Stimulated activated CD4-positive, alpha-beta T cell treated with anti-CD3 and anti-CD28 coated beads, Interleukin-1b, Interleukin-23, amount 100 ng/mL, for 4 hours (primary cell): ENCODE results near the gene SLC34A1.
"Not testable (repeated sequence)": the region's sequence is repeated elsewhere in the genome, so short reads cannot be mapped to it uniquely, and the experiment has no call there.

ENCODE experiments used
- DNase-seq, 2 donors: peaks; one replicate each; pipeline ENCODE4 v3.0.0-alpha.2; 2020; ENCODE audit warnings: low read depth in 2 of 2

The SLC34A1 gene

DNA sequence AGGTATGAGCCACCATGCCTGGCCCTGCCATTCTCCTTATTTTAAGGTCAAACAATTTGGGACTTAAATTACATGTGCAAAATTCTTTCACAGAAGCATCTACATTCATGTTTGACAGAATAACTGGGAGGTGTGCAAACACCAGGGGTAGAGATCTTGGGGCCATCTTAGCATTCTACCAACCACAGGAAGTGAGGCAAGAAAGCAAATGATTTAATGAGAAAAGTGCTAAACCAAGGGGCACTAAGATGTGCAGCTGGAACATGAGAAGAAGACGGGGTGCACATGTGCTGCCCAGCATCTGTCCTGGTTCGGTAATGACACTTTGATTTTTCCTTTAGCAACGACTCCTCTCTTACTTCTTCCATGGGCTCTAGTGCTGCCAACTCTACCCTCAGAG, 26.3 kb downstream of the SLC34A1 start:
- DNase-seq: no peak

DNA sequence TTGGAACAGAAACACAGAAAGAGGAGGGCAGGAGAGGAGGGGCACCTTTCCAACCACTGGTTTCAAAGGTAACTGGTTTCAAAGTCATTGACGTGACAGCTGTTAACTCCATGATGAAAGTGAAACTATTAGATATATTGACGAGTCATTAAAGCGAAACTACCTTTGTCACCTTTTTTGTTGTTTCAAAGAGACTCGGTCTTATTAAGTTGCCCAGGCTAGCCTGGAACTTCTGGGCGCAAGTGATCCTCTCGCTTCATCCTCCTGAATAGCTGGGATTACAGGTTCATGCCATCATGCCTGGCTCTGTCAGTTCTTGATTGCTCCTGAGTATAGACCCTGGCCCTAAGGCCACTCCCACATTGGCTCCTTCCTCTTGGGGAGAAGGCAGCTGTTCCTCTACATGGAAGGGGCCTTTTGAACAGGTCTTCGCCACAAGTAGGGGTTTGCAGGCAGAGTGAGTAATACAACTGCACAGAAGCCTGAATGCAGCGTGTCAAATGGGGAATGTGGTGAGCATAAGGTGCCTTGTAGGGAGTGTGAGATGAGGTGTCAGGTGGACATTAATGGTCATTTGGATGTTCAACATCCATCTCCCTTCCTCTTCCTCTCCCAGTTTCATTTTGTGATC, 28.5 kb downstream of the SLC34A1 start:
- no peak for DNase-seq

DNA sequence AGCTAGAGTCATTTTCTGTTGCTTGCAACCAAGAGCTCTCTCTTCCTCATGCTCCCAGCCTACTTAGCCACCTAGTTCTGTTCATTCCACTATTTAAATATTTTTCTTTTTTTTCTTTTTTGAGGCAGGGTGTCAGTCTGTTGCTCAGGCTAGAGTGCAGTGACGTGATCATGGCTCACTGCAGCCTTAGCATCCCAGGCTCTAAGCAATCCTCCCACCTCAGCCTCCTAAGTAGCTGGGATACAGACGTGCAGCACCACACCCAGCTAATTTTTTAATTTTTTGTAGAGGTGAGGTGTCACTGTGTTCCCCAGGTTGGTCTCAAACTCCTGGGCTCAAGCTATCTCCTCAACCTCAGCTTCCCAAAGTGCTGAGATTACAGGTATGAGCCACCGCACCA, 30.2 kb downstream of the SLC34A1 start:
- no peak for DNase-seq

DNA sequence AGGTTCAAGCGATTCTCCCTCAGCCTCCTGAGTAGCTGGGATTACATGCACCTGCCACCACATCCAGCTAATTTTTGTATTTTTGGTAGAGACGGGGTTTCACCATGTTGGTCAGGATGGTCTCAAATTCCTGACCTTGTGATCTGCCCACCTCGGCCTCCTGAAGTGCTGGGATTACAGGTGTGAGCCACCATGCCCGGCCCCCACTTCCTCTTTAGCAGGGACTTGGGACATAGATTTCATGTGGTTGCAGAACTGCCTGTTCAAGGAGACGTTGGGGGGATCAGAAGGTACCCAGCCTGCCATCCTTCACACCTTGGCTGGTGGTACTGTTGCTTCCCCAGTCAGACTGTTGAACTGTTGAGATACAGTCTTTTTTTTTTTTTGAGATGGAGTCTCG, 32.8 kb downstream of the SLC34A1 start:
- not testable (repeated sequence) for DNase-seq

DNA sequence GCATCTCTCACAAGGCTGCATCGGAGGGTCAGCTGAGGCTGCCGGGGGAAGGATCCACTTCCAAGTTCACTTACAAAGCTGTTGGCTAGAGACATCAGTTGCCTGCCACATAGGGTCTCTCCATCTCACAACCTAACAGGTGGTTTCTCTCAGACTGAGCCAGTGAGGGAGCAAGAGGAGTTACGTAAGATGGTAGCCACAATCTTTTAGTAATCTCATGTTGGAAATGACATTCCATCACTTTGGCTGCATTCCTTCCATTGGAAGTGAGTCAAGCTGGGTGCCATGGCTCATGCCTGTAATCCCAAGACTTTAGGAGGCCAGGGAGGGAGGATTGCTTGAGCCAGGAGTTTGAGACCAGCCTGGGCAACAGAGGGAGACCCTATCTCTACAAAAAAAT, 34.8 kb downstream of the SLC34A1 start:
- no peak for DNase-seq

DNA sequence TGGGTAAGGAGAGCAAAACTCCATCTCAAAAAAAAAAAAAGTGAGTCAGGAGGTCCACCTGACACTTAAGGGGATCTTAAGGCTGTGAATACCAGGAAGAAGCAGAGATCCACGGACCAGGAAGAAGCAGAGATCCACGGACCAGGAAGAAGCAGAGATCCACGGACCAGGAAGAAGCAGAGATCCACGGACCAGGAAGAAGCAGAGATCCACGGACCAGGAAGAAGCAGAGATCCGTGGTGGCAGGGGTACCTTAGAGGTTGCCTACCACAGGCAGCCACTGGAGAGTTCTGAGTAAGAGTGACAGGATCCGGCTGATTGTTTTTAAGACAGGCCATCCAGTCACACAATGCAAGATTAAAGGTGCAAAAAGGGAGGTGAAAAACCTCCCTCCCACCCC, 36.2 kb downstream of the SLC34A1 start:
- not testable (repeated sequence) for DNase-seq

DNA sequence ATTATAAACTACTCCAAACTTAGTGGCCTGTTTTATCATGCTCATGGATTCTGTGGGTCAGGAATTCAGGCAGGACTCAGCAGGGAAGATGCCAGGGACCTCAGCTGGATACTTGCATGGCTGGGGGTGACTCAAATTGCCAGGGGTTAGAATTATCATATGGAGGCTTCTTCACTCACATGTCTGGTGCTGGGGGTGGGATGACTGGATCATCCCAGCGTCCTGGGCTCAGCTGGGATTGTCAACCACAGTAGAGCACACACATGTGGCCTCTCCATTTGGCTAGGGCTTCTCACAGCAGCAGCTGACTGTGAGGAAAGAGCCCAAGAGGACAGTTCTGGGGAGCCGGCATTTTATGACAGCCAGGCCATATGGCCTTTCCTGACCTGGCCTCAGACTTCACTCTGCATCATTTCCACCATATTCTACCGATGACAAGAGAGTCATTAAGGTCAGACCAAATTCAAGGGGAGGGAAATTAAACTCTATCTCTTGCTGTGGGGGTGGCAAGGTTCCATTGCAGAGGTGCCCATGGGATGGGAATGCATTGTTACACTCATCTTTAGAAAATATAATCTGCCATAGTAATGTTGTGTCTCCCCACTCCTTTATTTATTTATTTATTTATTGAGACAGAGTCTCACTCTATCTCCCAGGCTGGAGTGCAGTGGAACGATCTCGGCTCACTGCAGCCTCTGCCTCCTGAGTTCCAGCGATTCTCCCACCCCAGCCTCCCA, 37.0 kb downstream of the SLC34A1 start:
- no peak for DNase-seq

DNA sequence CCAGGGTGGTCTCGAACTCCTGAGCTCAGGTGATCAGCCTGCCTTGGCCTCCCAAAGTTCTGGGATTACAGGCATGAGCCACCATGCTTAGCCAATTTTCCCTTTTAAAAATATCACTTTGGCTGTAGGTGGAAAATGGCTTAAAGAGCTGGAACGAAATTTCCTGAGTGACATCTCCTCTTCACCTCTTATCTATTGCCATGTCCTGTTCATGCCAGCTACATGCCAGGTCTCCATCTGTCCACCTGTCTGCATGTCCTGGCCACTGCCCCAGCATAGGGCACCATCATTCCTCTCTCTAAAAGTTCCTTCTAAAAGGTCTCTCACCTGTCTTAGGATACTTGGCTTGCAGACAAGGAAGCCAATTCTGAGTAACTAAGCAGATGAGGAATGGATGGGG, 39.4 kb downstream of the SLC34A1 start:
- no peak for DNase-seq

DNA sequence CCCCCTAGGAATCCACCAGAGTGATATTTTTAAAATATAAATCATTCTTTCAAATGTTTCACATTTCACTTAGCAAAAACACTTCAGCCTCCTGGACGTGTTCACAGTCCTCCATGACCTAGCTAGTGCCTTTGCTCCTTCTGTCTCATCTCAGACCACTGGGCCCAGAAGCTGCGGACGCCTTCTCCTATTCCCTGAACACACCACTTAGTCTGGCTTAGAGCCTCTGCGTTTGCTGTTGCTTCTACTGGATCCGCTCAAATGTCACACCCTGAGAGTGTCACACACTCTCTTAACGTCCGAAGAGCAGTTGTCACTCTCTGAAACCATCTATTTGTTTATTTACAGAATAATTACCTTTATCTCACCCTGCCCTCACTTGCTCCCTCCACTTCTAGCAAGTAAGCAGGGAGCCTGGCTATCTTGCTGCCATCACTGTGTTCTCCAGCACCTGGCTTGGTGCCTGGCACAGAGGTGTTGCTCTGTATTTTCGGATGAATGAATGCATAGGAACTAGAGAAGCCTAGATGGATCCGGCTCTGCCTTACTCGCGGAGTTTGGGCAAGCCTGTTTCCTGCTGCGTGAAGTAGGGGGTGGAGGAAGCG, 41.1 kb downstream of the SLC34A1 start:
- no peak for DNase-seq

GRCh38 chr5:177425801-177426565, 41.7 kb downstream of the SLC34A1 start:
- DNase-seq: peak; percentile 97 to 99

- peak; percentile 42 to 67 for DNase-seq
These were observed 42.5 kb downstream of the SLC34A1 start, which contains the start of gene GRK6 for GRCh38 chr5:177426566-177427210. Gene GRK6 (plus strand): TSS chr5:177426676. CDS start chr5:177426846, 170 bp downstream.

GRCh38 chr5:177427211-177427822, 43.1 kb downstream of the SLC34A1 start:
- no peak for DNase-seq

- no peak for DNase-seq
These were observed 43.8 kb downstream of the SLC34A1 start for GRCh38 chr5:177427919-177428573.

GRCh38 chr5:177428574-177429217, 44.5 kb downstream of the SLC34A1 start:
- no peak for DNase-seq

DNA sequence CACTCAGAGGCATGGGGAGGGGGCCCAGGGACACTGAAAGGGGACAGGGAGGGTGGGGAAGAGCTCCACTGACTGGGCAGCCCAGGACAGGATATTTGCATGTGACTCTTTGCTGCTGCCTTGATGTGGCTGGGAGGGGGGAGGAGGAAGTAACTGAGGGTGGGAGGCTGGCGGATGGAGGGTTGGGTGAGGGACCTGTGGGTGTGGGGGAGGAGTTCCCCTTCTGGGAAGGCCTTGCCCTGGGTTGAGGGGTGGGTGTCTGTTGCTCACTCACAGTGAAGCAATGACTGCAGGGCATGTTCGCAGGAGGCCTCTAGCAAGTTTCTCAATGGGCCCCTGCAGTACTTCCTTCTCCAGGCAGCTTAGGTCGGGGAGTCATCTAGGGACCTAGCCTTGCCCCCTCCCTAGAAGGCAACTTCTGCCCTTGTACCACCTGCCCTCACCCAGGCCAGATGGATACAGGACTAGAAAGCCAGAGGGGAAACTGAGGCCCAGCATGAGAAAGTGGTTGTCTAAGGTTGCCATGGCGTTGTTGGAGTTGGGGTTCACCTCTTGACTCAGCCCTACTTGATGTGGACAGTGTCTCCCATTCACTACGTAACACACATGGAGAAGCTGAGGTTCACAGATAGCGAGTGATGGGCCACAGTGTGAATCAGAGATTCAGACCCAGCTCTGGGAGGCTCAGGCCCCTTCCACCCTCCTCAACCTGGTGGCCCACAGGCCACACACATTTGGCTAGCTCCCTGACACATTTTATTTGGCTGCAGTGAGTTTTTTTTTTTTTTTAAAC, 45.2 kb downstream of the SLC34A1 start:
- peak; percentile 73 to 86 for DNase-seq

DNA sequence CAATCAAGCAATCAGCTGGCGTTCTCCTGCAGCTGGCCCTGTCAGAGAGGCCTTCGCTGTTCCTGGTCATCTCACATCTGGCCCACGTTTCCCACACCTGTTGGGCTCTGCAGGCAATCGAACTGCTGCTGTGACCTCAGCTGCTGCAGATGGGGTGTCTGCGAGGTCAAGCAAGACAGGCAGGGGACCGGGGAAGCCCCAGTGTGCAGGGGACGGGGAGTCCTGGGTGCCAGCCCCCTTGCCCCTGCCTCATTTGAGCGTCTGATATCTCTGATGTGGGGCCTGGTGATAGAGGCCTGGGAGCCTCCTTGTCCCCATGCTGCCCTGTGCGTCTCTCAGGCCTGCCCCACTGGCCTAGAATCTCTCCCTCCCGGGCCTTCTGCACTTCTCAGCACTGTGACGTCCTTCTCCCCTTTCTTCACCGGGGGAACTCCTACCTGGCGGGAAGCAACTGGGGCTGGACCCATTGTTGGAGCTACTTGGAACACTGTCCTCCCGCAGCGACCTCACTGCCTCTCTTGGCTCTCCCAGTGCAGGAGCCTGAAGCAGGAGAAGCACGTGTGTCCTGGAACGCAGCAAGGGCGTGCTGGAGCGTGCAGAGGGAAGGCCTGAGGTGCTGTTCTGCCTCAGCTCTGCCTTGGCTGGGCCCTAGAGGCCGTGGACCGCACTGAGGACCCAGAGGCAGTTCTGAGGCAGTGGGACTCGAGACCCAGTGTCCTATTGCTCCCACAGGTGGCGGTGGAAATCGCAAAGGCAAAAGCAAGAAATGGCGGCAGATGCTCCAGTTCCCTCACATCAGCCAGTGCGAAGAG, 46.1 kb downstream of the SLC34A1 start:
- DNase-seq: no peak

- no peak for DNase-seq
These were observed 46.7 kb downstream of the SLC34A1 start for GRCh38 chr5:177430972-177431316.

DNA sequence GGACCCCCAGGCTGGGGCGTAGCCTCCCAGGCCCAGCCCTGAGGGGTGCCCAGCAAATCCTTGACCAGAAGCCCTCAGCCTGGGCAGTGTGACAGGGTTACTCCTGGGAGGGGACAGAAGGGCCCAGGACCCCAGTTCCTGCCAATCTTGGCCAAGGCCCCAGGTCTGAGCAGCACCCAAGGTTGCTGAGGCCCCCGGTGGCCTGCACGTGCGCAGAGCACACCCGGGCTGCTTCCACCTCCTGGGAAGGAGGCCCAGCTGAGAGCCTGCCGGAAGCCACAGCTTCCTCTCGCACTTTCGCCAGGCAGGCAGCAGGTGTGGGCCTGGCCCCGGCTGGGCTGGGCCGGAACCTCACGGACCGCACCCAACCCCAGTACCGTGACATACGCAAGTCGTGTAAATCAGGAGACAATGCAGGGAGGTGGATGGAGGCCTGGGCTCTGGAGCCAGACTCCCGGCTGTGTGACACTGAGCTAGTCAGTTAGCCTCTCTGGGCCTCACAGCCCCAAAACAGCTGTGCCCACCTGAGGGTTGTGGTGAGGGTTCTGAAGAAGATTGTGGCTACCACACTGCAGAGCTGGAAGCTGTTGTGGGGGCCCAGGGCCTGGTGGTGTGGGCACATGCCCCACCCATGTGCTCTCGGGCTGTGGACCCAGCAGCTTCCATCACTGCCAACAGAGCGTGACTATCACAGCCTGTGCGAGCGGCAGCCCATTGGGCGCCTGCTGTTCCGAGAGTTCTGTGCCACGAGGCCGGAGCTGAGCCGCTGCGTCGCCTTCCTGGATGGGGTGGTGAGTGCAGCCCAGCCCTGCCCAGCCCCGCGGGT, 47.3 kb downstream of the SLC34A1 start:
- peak in 1 of 2 donors; percentile 51 for DNase-seq
